GM23338 (cell line): ENCODE data around the gene ZFP90. TPM values are rescaled to one million over a fixed set of nuclear protein-coding genes. Genes with fewer than 3 reads are reported as not detected.

Experiments used
- ATAC-seq: fragments of 200-7000 bp; cut with Tn5 transposase; 3 replicates; pipeline ENCODE4 v1.9.1; 2020
- DNase-seq: peaks from one replicate; pipeline ENCODE4 v3.0.0-alpha.2; 2015; ENCODE audit warnings: low spot score
- H2AFZ ChIP-seq: fragments of 200-600 bp; sonication (generic); 2 replicates; pipeline ENCODE4 v1.8.0; 2016; ENCODE audit warnings: antibody characterized with exemption, mild to moderate bottlenecking, moderate library complexity
- H3F3A ChIP-seq: fragments of 200-600 bp; sonication (generic); replicated peaks from 2 replicates; pipeline ENCODE4 v1.8.0; 2017; ENCODE audit warnings: antibody characterized with exemption, mixed run types, low read depth
- H3K27ac ChIP-seq: fragments of 200-600 bp; sonication (generic); 2 replicates; pipeline ENCODE4 v1.6.1; 2016; ENCODE audit warnings: low read depth
- H3K27me3 ChIP-seq: fragments of 200-600 bp; sonication (generic); 2 replicates; pipeline ENCODE4 v1.8.0; 2016; ENCODE audit warnings: mild to moderate bottlenecking, mixed run types, moderate library complexity; ENCODE audit not compliant: insufficient read depth
- H3K36me3 ChIP-seq: fragments of 200-600 bp; sonication (generic); 2 replicates; pipeline ENCODE4 v1.8.0; 2016; ENCODE audit warnings: mild to moderate bottlenecking; ENCODE audit not compliant: insufficient read depth
- H3K4me1 ChIP-seq: fragments of 200-600 bp; sonication (generic); 2 replicates; pipeline ENCODE4 v1.8.0; 2016; ENCODE audit warnings: mild to moderate bottlenecking, moderate library complexity; ENCODE audit not compliant: insufficient read depth
- H3K4me2 ChIP-seq: fragments of 200-600 bp; sonication (generic); 2 replicates; pipeline ENCODE4 v1.7.1; 2017; ENCODE audit warnings: mixed run types
- H3K4me3 ChIP-seq: fragments of 200-600 bp; sonication (generic); 2 replicates; pipeline ENCODE4 v1.6.1; 2016; ENCODE audit warnings: mixed run types
- H3K79me2 ChIP-seq: fragments of 200-600 bp; sonication (generic); replicated peaks from 2 replicates; pipeline ENCODE4 v1.8.0; 2017; ENCODE audit warnings: mild to moderate bottlenecking; ENCODE audit not compliant: insufficient read depth
- H3K9me2 ChIP-seq: fragments of 200-600 bp; sonication (generic); 2 replicates; pipeline ENCODE4 v1.8.0; 2017; ENCODE audit not compliant: insufficient read depth
- H4K20me1 ChIP-seq: fragments of 200-600 bp; sonication (generic); replicated peaks from 2 replicates; pipeline ENCODE4 v1.8.0; 2017; ENCODE audit warnings: mild to moderate bottlenecking; ENCODE audit not compliant: insufficient read depth
- H3K27ac Mint-ChIP-seq: 2 replicates; pipeline ENCODE4 v1.8.0; 2020; ENCODE audit warnings: inconsistent platforms, mild to moderate bottlenecking, moderate library complexity, mixed read lengths
- H3K27me3 Mint-ChIP-seq: 3 replicates; pipeline ENCODE4 v1.8.0; 2022; ENCODE audit warnings: low read depth, mild to moderate bottlenecking, moderate library complexity, mixed read lengths, inconsistent platforms; ENCODE audit not compliant: insufficient read depth, poor library complexity
- H3K36me3 Mint-ChIP-seq: 3 replicates; pipeline ENCODE4 v1.8.0; 2021; ENCODE audit warnings: low read depth, mild to moderate bottlenecking, inconsistent platforms, moderate library complexity, mixed read lengths
- H3K4me1 Mint-ChIP-seq: 3 replicates; pipeline ENCODE4 v1.8.0; 2020; ENCODE audit warnings: mild to moderate bottlenecking, inconsistent platforms, mixed read lengths
- H3K4me3 Mint-ChIP-seq: 3 replicates; pipeline ENCODE4 v1.8.0; 2021; ENCODE audit warnings: moderate library complexity, mild to moderate bottlenecking, inconsistent platforms, mixed read lengths
- H3K9me3 Mint-ChIP-seq: 3 replicates; pipeline ENCODE4 v1.8.0; 2020; ENCODE audit warnings: moderate library complexity, mild to moderate bottlenecking, inconsistent platforms, mixed read lengths
- CREB1 ChIP-seq: fragments of 250-450 bp; sonication (Bioruptor Pico); IDR thresholded peaks from 2 replicates; pipeline ENCODE4 v1.5.0; 2020; ENCODE audit warnings: low read depth, mild to moderate bottlenecking, moderate library complexity
- EZH2 ChIP-seq: fragments of 200-600 bp; sonication (generic); IDR thresholded peaks from one replicate; pipeline ENCODE4 v1.8.0; 2017; ENCODE audit warnings: antibody characterized with exemption, mild to moderate bottlenecking, low read depth; ENCODE audit not compliant: unreplicated experiment
- EZH2phosphoT487 ChIP-seq: fragments of 200-600 bp; sonication (generic); IDR thresholded peaks from one replicate; pipeline ENCODE4 v1.8.1; 2018; ENCODE audit warnings: antibody characterized with exemption; ENCODE audit not compliant: unreplicated experiment
- JUNB ChIP-seq: IDR thresholded peaks from one replicate; pipeline ENCODE4 v1.6.1; 2016; ENCODE audit warnings: antibody characterized with exemption; ENCODE audit not compliant: unreplicated experiment
- NANOG ChIP-seq: IDR thresholded peaks from 2 replicates; pipeline ENCODE4 v1.6.1; 2016; ENCODE audit warnings: antibody characterized with exemption, borderline replicate concordance
- POLR2AphosphoS5 ChIP-seq: IDR thresholded peaks from 2 replicates; pipeline ENCODE4 v1.6.1; 2016; ENCODE audit warnings: antibody characterized with exemption, low read depth
- STAT1 ChIP-seq: IDR thresholded peaks from one replicate; pipeline ENCODE4 v1.6.1; 2016; ENCODE audit warnings: antibody characterized with exemption; ENCODE audit not compliant: unreplicated experiment
- ZNF114 ChIP-seq: fragments of 250-450 bp; sonication (Bioruptor Pico); IDR thresholded peaks from 2 replicates; pipeline ENCODE4 v1.5.0; 2020; ENCODE audit warnings: mild to moderate bottlenecking, moderate library complexity
- ZNF331 ChIP-seq: fragments of 250-450 bp; sonication (Bioruptor Pico); IDR thresholded peaks from 2 replicates; pipeline ENCODE4 v1.5.0; 2020; ENCODE audit warnings: low read depth, mild to moderate bottlenecking, moderate library complexity
- polyA plus RNA-seq: library from polyadenylated mRNA; unstranded; fragments of >200 nt; fragmentation: Nextera tagmentation; extraction: Ambion mirVana; gene quantifications from 2 replicates; pipeline ENCODE4 v1.2.1, GENCODE V29; 2016
- total RNA-seq: library from RNA; depleted of rRNA; stranded (reverse); fragments of >200 nt; shearing (Covaris generic); gene quantifications from 2 replicates; pipeline ENCODE4 v1.2.3, GENCODE V29; 2014
- TF ChIP-seq, protein P1 (sequence below): IDR thresholded peaks from 2 replicates; pipeline ENCODE4 v1.6.1; 2016; ENCODE audit warnings: antibody characterized with exemption
- TF ChIP-seq, protein P2 (sequence below): IDR thresholded peaks from one replicate; pipeline ENCODE4 v1.6.1; 2018; ENCODE audit warnings: antibody characterized with exemption; ENCODE audit not compliant: unreplicated experiment
- TF ChIP-seq, protein P3 (sequence below): fragments of 250-450 bp; sonication (Bioruptor Pico); IDR thresholded peaks from 2 replicates; pipeline ENCODE4 v1.5.0; 2020; ENCODE audit warnings: mild to moderate bottlenecking, moderate library complexity

ZFP90 gene
- total and polyA plus RNA-seq, 2 experiments from 2014 or later, result 12.8 to 14.6 TPM

DNA sequence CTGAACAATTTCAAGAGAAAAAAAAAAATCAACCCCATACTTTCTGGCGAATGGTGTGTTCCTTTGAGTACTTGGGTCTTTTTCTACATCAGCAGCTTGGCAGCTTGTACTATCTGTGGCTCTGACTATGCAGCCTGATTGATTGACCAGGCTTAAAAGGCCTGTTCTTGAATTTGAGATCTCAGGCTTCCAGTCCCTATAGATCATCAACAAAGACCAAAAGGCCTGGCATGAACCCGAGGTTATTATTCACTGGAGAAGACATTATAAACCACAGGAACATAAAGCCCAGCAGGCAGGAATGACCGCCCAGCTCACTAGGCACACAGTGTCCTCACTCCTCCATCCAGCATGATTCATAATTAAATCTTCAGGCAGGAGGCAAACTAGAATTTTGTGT, 73.9 kb downstream of the ZFP90 start:
- H3F3A ChIP-seq, result no peaks in the 10 kb centered on the region
- Mint-ChIP-seq H3K4me3 (no peak overlapping the region), H3K9me3 (peaks cover 21% of the 10 kb centered on the region), H3K36me3 (0 out of 3 replicates have a peak, but pooled peaks cover 2% of the 10 kb centered on the region), H3K27me3 (peaks cover 3% of the 10 kb centered on the region), H3K27ac (no peak overlapping the region), H3K4me1 (no peaks in the 10 kb centered on the region; the same call in 2 of the 3 replicates)
- TF ChIP-seq EZH2phosphoT487 (no peak), JUNB (no peak), ZNF331 (CRISPR knock-in tag) (no peak), ZNF114 (CRISPR knock-in tag) (no peak), CREB1 (CRISPR knock-in tag) (no peak), NANOG (no peak), STAT1 (no peak), POLR2AphosphoS5 (no peak), EZH2 (no peak)
- TF ChIP-seq, protein P1, sequence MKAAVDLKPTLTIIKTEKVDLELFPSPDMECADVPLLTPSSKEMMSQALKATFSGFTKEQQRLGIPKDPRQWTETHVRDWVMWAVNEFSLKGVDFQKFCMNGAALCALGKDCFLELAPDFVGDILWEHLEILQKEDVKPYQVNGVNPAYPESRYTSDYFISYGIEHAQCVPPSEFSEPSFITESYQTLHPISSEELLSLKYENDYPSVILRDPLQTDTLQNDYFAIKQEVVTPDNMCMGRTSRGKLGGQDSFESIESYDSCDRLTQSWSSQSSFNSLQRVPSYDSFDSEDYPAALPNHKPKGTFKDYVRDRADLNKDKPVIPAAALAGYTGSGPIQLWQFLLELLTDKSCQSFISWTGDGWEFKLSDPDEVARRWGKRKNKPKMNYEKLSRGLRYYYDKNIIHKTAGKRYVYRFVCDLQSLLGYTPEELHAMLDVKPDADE, result no peak
- TF ChIP-seq, protein P2, sequence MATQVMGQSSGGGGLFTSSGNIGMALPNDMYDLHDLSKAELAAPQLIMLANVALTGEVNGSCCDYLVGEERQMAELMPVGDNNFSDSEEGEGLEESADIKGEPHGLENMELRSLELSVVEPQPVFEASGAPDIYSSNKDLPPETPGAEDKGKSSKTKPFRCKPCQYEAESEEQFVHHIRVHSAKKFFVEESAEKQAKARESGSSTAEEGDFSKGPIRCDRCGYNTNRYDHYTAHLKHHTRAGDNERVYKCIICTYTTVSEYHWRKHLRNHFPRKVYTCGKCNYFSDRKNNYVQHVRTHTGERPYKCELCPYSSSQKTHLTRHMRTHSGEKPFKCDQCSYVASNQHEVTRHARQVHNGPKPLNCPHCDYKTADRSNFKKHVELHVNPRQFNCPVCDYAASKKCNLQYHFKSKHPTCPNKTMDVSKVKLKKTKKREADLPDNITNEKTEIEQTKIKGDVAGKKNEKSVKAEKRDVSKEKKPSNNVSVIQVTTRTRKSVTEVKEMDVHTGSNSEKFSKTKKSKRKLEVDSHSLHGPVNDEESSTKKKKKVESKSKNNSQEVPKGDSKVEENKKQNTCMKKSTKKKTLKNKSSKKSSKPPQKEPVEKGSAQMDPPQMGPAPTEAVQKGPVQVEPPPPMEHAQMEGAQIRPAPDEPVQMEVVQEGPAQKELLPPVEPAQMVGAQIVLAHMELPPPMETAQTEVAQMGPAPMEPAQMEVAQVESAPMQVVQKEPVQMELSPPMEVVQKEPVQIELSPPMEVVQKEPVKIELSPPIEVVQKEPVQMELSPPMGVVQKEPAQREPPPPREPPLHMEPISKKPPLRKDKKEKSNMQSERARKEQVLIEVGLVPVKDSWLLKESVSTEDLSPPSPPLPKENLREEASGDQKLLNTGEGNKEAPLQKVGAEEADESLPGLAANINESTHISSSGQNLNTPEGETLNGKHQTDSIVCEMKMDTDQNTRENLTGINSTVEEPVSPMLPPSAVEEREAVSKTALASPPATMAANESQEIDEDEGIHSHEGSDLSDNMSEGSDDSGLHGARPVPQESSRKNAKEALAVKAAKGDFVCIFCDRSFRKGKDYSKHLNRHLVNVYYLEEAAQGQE, result no peak
- TF ChIP-seq, protein P3, sequence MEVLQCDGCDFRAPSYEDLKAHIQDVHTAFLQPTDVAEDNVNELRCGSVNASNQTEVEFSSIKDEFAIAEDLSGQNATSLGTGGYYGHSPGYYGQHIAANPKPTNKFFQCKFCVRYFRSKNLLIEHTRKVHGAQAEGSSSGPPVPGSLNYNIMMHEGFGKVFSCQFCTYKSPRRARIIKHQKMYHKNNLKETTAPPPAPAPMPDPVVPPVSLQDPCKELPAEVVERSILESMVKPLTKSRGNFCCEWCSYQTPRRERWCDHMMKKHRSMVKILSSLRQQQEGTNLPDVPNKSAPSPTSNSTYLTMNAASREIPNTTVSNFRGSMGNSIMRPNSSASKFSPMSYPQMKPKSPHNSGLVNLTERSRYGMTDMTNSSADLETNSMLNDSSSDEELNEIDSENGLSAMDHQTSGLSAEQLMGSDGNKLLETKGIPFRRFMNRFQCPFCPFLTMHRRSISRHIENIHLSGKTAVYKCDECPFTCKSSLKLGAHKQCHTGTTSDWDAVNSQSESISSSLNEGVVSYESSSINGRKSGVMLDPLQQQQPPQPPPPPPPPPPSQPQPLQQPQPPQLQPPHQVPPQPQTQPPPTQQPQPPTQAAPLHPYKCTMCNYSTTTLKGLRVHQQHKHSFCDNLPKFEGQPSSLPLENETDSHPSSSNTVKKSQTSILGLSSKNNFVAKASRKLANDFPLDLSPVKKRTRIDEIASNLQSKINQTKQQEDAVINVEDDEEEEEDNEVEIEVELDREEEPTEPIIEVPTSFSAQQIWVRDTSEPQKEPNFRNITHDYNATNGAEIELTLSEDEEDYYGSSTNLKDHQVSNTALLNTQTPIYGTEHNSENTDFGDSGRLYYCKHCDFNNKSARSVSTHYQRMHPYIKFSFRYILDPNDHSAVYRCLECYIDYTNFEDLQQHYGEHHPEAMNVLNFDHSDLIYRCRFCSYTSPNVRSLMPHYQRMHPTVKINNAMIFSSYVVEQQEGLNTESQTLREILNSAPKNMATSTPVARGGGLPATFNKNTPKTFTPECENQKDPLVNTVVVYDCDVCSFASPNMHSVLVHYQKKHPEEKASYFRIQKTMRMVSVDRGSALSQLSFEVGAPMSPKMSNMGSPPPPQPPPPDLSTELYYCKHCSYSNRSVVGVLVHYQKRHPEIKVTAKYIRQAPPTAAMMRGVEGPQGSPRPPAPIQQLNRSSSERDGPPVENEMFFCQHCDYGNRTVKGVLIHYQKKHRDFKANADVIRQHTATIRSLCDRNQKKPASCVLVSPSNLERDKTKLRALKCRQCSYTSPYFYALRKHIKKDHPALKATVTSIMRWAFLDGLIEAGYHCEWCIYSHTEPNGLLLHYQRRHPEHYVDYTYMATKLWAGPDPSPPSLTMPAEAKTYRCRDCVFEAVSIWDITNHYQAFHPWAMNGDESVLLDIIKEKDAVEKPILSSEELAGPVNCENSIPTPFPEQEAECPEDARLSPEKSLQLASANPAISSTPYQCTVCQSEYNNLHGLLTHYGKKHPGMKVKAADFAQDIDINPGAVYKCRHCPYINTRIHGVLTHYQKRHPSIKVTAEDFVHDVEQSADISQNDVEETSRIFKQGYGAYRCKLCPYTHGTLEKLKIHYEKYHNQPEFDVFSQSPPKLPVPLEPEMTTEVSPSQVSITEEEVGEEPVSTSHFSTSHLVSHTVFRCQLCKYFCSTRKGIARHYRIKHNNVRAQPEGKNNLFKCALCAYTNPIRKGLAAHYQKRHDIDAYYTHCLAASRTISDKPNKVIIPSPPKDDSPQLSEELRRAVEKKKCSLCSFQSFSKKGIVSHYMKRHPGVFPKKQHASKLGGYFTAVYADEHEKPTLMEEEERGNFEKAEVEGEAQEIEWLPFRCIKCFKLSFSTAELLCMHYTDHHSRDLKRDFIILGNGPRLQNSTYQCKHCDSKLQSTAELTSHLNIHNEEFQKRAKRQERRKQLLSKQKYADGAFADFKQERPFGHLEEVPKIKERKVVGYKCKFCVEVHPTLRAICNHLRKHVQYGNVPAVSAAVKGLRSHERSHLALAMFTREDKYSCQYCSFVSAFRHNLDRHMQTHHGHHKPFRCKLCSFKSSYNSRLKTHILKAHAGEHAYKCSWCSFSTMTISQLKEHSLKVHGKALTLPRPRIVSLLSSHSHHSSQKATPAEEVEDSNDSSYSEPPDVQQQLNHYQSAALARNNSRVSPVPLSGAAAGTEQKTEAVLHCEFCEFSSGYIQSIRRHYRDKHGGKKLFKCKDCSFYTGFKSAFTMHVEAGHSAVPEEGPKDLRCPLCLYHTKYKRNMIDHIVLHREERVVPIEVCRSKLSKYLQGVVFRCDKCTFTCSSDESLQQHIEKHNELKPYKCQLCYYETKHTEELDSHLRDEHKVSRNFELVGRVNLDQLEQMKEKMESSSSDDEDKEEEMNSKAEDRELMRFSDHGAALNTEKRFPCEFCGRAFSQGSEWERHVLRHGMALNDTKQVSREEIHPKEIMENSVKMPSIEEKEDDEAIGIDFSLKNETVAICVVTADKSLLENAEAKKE, result no peak
- ATAC-seq, result no peak
- no peaks in the 10 kb centered on the region for H3K79me2 ChIP-seq
- no peaks in the 10 kb centered on the region for H3K4me1 ChIP-seq
- no peak overlapping the region for H3K27ac ChIP-seq
- H4K20me1 ChIP-seq, result no peaks in the 10 kb centered on the region
- H3K4me2 ChIP-seq, result no peak overlapping the region
- no peaks in the 10 kb centered on the region for H3K9me2 ChIP-seq
- no peak for DNase-seq
- H3K27me3 ChIP-seq, result no peaks in the 10 kb centered on the region
- H3K36me3 ChIP-seq, result no peaks in the 10 kb centered on the region
- H2AFZ ChIP-seq, result no peak overlapping the region
- no peak overlapping the region for H3K4me3 ChIP-seq
